ENCODE results near the gene HSD3B7. TPM values are rescaled to one million over a fixed set of nuclear protein-coding genes. Genes with fewer than 3 reads are reported as not detected.

Gene HSD3B7
- total and polyA plus RNA-seq, 2 donors (not counting 1 experiment from before 2014, with no cell fraction given) = 0.89 to 1.2 TPM

DNA sequence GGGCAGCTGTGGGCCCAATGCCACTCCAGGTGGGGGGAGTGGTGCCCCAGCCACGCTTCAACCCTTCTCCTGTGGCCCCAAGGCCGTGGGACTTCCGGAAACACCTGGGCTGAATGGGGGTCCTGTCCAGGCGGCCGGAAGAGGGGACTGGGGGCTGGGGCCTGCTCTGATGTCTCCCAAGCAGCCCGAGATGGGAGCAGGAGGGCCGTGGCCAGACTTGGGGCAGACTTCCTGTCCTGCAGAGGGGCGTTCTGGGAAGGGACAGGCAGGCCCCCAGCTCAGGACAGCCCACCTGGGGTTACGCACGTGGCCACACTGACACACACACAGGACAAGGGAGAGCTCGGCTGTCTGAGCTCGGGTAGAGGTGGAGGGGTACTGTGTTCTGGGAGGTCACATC lies 5.1 kb downstream of the HSD3B7 start:
- Histone ChIP-seq H3K79me2 (ENCODE audit: control insufficient read depth, insufficient read depth, low read length) (no peaks in the 10 kb centered on the region), H2AFZ (ENCODE audit: insufficient read depth, low read depth, low read length, poor library complexity, severe bottlenecking) (no peak overlapping the region), H3K9ac (ENCODE audit: low read length) (no peak overlapping the region), H3K27ac (ENCODE audit: low read length in 2 of 2) (no peak overlapping the region), H3K9me3 (ENCODE audit: control extremely low read depth in 1 of 3, control insufficient read depth in 2 of 3, insufficient read depth in 1 of 3, low read length in 2 of 3) (no peaks in the 10 kb centered on the region), H3K27me3 (replicated peaks in 1 of 4; ENCODE audit: control extremely low read depth in 1 of 4, control insufficient read depth in 3 of 4, insufficient read depth in 4 of 4, low read length in 3 of 4) (no peaks in the 10 kb centered on the region), H3K4me1 (ENCODE audit: control insufficient read depth in 2 of 2, insufficient read depth in 2 of 2, low read length in 2 of 2) (peaks cover 0 to 1% of the 10 kb centered on the region in 2 donors), H3K4me2 (replicated peaks; ENCODE audit: low read depth, low read length, poor library complexity, severe bottlenecking) (no peak overlapping the region), H3K4me3 (ENCODE audit: control extremely low read depth in 1 of 5, extremely low read depth in 1 of 5, insufficient read depth in 1 of 5, low read depth in 2 of 5, low read length in 4 of 5) (no peak overlapping the region), H4K20me1 (ENCODE audit: control insufficient read depth, insufficient read depth, low read length, poor library complexity, severe bottlenecking) (no peaks in the 10 kb centered on the region), H3K36me3 (replicated peaks in 1 of 2; ENCODE audit: control extremely low read depth in 1 of 2, control insufficient read depth in 1 of 2, extremely low read depth in 1 of 2, insufficient read depth in 2 of 2, low read length in 1 of 2) (no peaks in the 10 kb centered on the region)
- H3K4me3 Mint-ChIP-seq = no peak overlapping the region
- H3K27me3 Mint-ChIP-seq = no peaks in the 10 kb centered on the region
- peaks cover under 1% of the 10 kb centered on the region for H3K4me1 Mint-ChIP-seq
- DNase-seq (no peak), ATAC-seq (ENCODE audit: low read depth) (no peak)
- CTCF ChIA-PET = no interaction called here
- H3K9me3 Mint-ChIP-seq (ENCODE audit: insufficient read depth) = no peaks in the 10 kb centered on the region
- H3K27ac Mint-ChIP-seq = no peak overlapping the region
- intact Hi-C loops (cut with micrococcal nuclease) = no loop called here
- POLR2A ChIA-PET = no interaction called here
- 86% methylated on average over 7 of the region's 12 CpGs for WGBS (ENCODE audit: insufficient coverage)
- no peak for TF ChIP-seq EZH2 (IDR thresholded peaks at IDR 0.05; ENCODE audit: borderline replicate concordance, insufficient read depth, low read depth, low read length, poor library complexity, severe bottlenecking)
- TF ChIP-seq, protein P1, sequence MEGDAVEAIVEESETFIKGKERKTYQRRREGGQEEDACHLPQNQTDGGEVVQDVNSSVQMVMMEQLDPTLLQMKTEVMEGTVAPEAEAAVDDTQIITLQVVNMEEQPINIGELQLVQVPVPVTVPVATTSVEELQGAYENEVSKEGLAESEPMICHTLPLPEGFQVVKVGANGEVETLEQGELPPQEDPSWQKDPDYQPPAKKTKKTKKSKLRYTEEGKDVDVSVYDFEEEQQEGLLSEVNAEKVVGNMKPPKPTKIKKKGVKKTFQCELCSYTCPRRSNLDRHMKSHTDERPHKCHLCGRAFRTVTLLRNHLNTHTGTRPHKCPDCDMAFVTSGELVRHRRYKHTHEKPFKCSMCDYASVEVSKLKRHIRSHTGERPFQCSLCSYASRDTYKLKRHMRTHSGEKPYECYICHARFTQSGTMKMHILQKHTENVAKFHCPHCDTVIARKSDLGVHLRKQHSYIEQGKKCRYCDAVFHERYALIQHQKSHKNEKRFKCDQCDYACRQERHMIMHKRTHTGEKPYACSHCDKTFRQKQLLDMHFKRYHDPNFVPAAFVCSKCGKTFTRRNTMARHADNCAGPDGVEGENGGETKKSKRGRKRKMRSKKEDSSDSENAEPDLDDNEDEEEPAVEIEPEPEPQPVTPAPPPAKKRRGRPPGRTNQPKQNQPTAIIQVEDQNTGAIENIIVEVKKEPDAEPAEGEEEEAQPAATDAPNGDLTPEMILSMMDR (IDR thresholded peaks at IDR 0.05) = no peak

DNA sequence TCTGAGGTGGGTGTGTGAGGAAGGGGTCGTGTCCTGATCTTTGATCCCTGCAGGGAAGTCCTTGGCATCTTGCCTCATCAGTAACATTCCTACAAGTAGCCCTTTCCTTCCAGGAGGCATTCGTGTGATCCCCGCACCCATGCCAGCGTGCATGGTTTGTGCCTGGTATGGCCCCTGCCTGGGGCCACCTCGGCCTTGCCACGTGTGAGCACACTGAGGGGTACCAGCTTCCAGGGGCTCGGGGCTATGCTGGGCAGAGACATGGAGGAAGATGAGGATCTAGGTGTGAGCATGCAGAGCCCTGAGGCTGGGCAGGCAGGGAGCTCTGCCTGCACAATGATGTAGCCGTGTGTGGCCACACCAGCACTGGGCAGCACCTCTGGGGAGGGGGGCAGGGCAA lies 6.0 kb downstream of the HSD3B7 start:
- H3K9me3 Mint-ChIP-seq (ENCODE audit: insufficient read depth) = no peaks in the 10 kb centered on the region
- Histone ChIP-seq H3K79me2 (ENCODE audit: control insufficient read depth, insufficient read depth, low read length) (no peaks in the 10 kb centered on the region), H3K4me2 (replicated peaks; ENCODE audit: low read depth, low read length, poor library complexity, severe bottlenecking) (no peak overlapping the region), H3K9ac (ENCODE audit: low read length) (no peak overlapping the region), H2AFZ (ENCODE audit: insufficient read depth, low read depth, low read length, poor library complexity, severe bottlenecking) (no peak overlapping the region), H3K27ac (ENCODE audit: low read length in 2 of 2) (no peak overlapping the region), H4K20me1 (ENCODE audit: control insufficient read depth, insufficient read depth, low read length, poor library complexity, severe bottlenecking) (no peaks in the 10 kb centered on the region), H3K4me1 (ENCODE audit: control insufficient read depth in 2 of 2, insufficient read depth in 2 of 2, low read length in 2 of 2) (no peaks in the 10 kb centered on the region), H3K4me3 (ENCODE audit: control extremely low read depth in 1 of 5, extremely low read depth in 1 of 5, insufficient read depth in 1 of 5, low read depth in 2 of 5, low read length in 4 of 5) (no peak overlapping the region), H3K9me3 (ENCODE audit: control extremely low read depth in 1 of 3, control insufficient read depth in 2 of 3, insufficient read depth in 1 of 3, low read length in 2 of 3) (no peaks in the 10 kb centered on the region), H3K36me3 (replicated peaks in 1 of 2; ENCODE audit: control extremely low read depth in 1 of 2, control insufficient read depth in 1 of 2, extremely low read depth in 1 of 2, insufficient read depth in 2 of 2, low read length in 1 of 2) (no peaks in the 10 kb centered on the region), H3K27me3 (replicated peaks in 1 of 4; ENCODE audit: control extremely low read depth in 1 of 4, control insufficient read depth in 3 of 4, insufficient read depth in 4 of 4, low read length in 3 of 4) (no peaks in the 10 kb centered on the region)
- no peak overlapping the region for H3K27ac Mint-ChIP-seq
- TF ChIP-seq, protein P1 (IDR thresholded peaks at IDR 0.05) = no peak
- no peak for TF ChIP-seq EZH2 (IDR thresholded peaks at IDR 0.05; ENCODE audit: borderline replicate concordance, insufficient read depth, low read depth, low read length, poor library complexity, severe bottlenecking)
- H3K4me1 Mint-ChIP-seq = peaks cover 2% of the 10 kb centered on the region
- WGBS (ENCODE audit: insufficient coverage) = 84% methylated on average over 7 of the region's 8 CpGs
- ATAC-seq (ENCODE audit: low read depth) (no peak), DNase-seq (no peak)
- no peaks in the 10 kb centered on the region for H3K27me3 Mint-ChIP-seq
- no peak overlapping the region for H3K4me3 Mint-ChIP-seq
- intact Hi-C loops (cut with micrococcal nuclease) = no loop called here
- ChIA-PET POLR2A (no interaction called here), CTCF (no interaction called here)
